HepG2 (cell line): ENCODE measurements around the gene SIRT7. TPM values are rescaled to one million over a fixed set of nuclear protein-coding genes. Genes with fewer than 3 reads are reported as not detected.

Experiments used
- CENPBD1 ChIP-seq: sonication (generic); formaldehyde crosslinking; IDR thresholded peaks from 2 replicates; pipeline ENCODE4 v1.8.0; 2022; ENCODE audit warnings: missing genetic modification reagents, low read depth, mild to moderate bottlenecking, borderline replicate concordance
- E2F5 ChIP-seq: sonication (generic); formaldehyde crosslinking; conservative IDR thresholded peaks from 2 replicates; pipeline ENCODE4 v1.4.0; 2020; ENCODE audit warnings: missing genetic modification reagents
- EP300 ChIP-seq, 3 experiments: sonication (generic) in 1 of 3; formaldehyde crosslinking in 1 of 3; IDR thresholded peaks; 2 replicates each; pipeline versions ENCODE4 v1.5.1 to v1.6.1; 2011 to 2020; ENCODE audit warnings: low read depth in 2 of 3, low read length in 2 of 3, borderline replicate concordance in 1 of 3, improper control_type of control experiment in 1 of 3, mild to moderate bottlenecking in 1 of 3, missing genetic modification reagents in 1 of 3, moderate library complexity in 1 of 3
- JUNB ChIP-seq: sonication (generic); formaldehyde crosslinking; IDR thresholded peaks from 2 replicates; pipeline ENCODE4 v1.8.0; 2022; ENCODE audit warnings: missing genetic modification reagents, mild to moderate bottlenecking, borderline replicate concordance
- MXI1 ChIP-seq: IDR thresholded peaks from 3 replicates; pipeline ENCODE4 v1.6.1; 2012; ENCODE audit warnings: low read depth, low read length, inconsistent platforms, borderline replicate concordance
- RBM39 ChIP-seq: fragments of 200-400 bp; formaldehyde crosslinking; IDR thresholded peaks from one replicate; pipeline ENCODE4 v1.6.1; 2018; ENCODE audit warnings: antibody characterized with exemption, mild to moderate bottlenecking, low read depth, low read length; ENCODE audit not compliant: poor library complexity, severe bottlenecking
- SETDB1 ChIP-seq: sonication (generic); formaldehyde crosslinking; IDR thresholded peaks from 2 replicates; pipeline ENCODE4 v1.5.1; 2020; ENCODE audit warnings: missing genetic modification reagents, mild to moderate bottlenecking, borderline replicate concordance
- TCF7L2 ChIP-seq: IDR thresholded peaks from 2 replicates; pipeline ENCODE4 v1.6.1; 2011; ENCODE audit warnings: mild to moderate bottlenecking, low read depth, low read length, moderate library complexity
- TFAP4 ChIP-seq: sonication (generic); IDR thresholded peaks from 2 replicates; pipeline ENCODE4 v1.6.1; 2016; ENCODE audit warnings: low read depth, borderline replicate concordance
- TIGD3 ChIP-seq: sonication (generic); formaldehyde crosslinking; IDR thresholded peaks from 2 replicates; pipeline ENCODE4 v1.5.1; 2020; ENCODE audit warnings: mild to moderate bottlenecking, missing genetic modification reagents, borderline replicate concordance
- ZBTB4 ChIP-seq: sonication (generic); formaldehyde crosslinking; IDR thresholded peaks from 2 replicates; pipeline ENCODE4 v1.4.0; 2020; ENCODE audit warnings: missing genetic modification reagents, mild to moderate bottlenecking, borderline replicate concordance
- ZEB1 ChIP-seq: IDR thresholded peaks from 2 replicates; pipeline ENCODE4 v1.6.1; 2012; ENCODE audit warnings: mild to moderate bottlenecking, low read depth, inconsistent platforms; ENCODE audit not compliant: insufficient replicate concordance
- ZNF263 ChIP-seq: sonication (generic); formaldehyde crosslinking; IDR thresholded peaks from 2 replicates; pipeline ENCODE4 v1.4.0; 2020; ENCODE audit warnings: missing genetic modification reagents
- ZNF350 ChIP-seq: sonication (generic); formaldehyde crosslinking; IDR thresholded peaks from 2 replicates; pipeline ENCODE4 v1.4.0; 2020; ENCODE audit warnings: mild to moderate bottlenecking, low read depth, missing genetic modification reagents, borderline replicate concordance
- ZNF512B ChIP-seq: sonication (generic); formaldehyde crosslinking; IDR thresholded peaks from 2 replicates; pipeline ENCODE4 v1.5.1; 2020; ENCODE audit warnings: missing genetic modification reagents, mild to moderate bottlenecking, borderline replicate concordance
- ZNF557 ChIP-seq: sonication (generic); formaldehyde crosslinking; IDR thresholded peaks from 2 replicates; pipeline ENCODE4 v1.4.0; 2020; ENCODE audit warnings: missing genetic modification reagents
- polyA plus RNA-seq, 8 experiments: library from polyadenylated mRNA; depleted of rRNA in 3 of 8; stranded (reverse) in 7 of 8; unstranded in 1 of 8; fragments of >200 nt; fragmentation: Illumina TruSeq in 4 of 8; extraction: Trizol in 4 of 8; gene quantifications; 2 replicates each; pipeline versions ENCODE4 v1.2.1 to v1.2.3, GENCODE V29; 2011 to 2016; ENCODE audit warnings: low read depth in 4 of 8, missing spikeins in 1 of 8, mixed read lengths in 1 of 8; ENCODE audit not compliant: insufficient read depth in 1 of 8
- total RNA-seq, 5 experiments: library from RNA; depleted of rRNA; stranded (reverse); fragments of >200 nt; fragmentation: Illumina TruSeq; extraction: Trizol; gene quantifications; 2 replicates each; pipeline ENCODE4 v1.2.3, GENCODE V29; 2016; ENCODE audit warnings: low read depth in 1 of 5

SIRT7 gene
- total and polyA plus RNA-seq, 2 of the 13 experiments (the other 11 are each of a cell fraction or from before 2014, with no cell fraction given): 8.3 to 24.8 TPM

- TF ChIP-seq CENPBD1 (CRISPR knock-in tag) (no peak), ZNF557 (CRISPR knock-in tag) (no peak), MXI1 (peak; percentile 76; the same call in 1 of the 3 replicates), TIGD3 (CRISPR knock-in tag) (no peak), EP300 (IDR thresholded peaks at IDR 0.05; ENCODE audit: low read depth in 2 of 2, low read length in 2 of 2) (no peak), EP300 (CRISPR knock-in tag; IDR thresholded peaks at IDR 0.05; ENCODE audit: borderline replicate concordance) (no peak), RBM39 (no peak), ZNF512B (CRISPR knock-in tag) (no peak), TFAP4 (peak; percentile 37; the same call in 1 of the 2 replicates), ZNF263 (peak; percentile 36), JUNB (CRISPR knock-in tag) (no peak), ZNF350 (CRISPR knock-in tag) (peak; percentile 58; the same call in 1 of the 2 replicates), ZBTB4 (CRISPR knock-in tag) (no peak), TCF7L2 (no peak), ZEB1 (no peak), E2F5 (CRISPR knock-in tag) (no peak), SETDB1 (CRISPR knock-in tag) (no peak)
Observed at GRCh38 chr17:81924557-81925532, 6.9 kb upstream of the SIRT7 start (continued).
